ENCODE results near the gene PPM1J. TPM values are rescaled to one million over a fixed set of nuclear protein-coding genes. Genes with fewer than 3 reads are reported as not detected.

Gene PPM1J
- total RNA-seq, 1 donor from 2014 or later: 0.85 TPM

DNA sequence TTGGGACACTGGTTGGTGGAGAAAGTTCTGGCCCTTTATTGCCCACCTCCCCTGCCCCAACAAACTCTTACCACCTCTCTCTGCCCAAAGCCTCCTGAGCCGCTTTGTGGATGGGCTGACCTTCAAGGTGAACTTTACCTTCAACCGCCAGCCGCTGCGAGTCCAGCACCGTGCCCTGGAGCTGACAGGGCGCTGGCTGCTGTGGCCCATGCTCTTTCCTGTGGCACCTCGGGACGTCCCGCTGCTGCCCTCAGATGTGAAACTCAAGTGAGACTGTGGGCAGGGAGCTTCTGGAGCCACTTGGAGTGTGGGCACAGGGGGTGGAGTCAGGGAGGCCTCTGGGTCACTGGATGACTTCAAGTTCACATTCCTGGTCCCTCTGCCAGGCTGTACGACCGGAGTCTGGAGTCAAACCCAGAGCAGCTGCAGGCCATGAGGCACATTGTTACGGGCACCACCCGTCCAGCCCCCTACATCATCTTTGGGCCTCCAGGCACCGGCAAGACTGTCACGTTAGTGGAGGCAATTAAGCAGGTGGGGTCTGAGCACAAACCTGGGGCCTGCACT lies 20.7 kb downstream of the PPM1J start:
- no peak for DNase-seq (ENCODE audit: low spot score)
- H3K36me3 Mint-ChIP-seq (ENCODE audit: low read depth): peaks cover 23% of the 10 kb centered on the region
- H3K9me3 Mint-ChIP-seq (ENCODE audit: low read depth): no peaks in the 10 kb centered on the region
- TF ChIP-seq, protein P1, sequence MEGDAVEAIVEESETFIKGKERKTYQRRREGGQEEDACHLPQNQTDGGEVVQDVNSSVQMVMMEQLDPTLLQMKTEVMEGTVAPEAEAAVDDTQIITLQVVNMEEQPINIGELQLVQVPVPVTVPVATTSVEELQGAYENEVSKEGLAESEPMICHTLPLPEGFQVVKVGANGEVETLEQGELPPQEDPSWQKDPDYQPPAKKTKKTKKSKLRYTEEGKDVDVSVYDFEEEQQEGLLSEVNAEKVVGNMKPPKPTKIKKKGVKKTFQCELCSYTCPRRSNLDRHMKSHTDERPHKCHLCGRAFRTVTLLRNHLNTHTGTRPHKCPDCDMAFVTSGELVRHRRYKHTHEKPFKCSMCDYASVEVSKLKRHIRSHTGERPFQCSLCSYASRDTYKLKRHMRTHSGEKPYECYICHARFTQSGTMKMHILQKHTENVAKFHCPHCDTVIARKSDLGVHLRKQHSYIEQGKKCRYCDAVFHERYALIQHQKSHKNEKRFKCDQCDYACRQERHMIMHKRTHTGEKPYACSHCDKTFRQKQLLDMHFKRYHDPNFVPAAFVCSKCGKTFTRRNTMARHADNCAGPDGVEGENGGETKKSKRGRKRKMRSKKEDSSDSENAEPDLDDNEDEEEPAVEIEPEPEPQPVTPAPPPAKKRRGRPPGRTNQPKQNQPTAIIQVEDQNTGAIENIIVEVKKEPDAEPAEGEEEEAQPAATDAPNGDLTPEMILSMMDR (IDR thresholded peaks at IDR 0.05): no peak
- H3K27me3 Mint-ChIP-seq (ENCODE audit: low read depth): no peaks in the 10 kb centered on the region
- H3K27ac Mint-ChIP-seq (ENCODE audit: unreplicated experiment): no peak overlapping the region
- H3K4me3 Mint-ChIP-seq (ENCODE audit: unreplicated experiment): no peak overlapping the region
- peaks cover 7% of the 10 kb centered on the region for H3K4me1 Mint-ChIP-seq (ENCODE audit: low read depth)

- Mint-ChIP-seq H3K4me1 (ENCODE audit: low read depth) (peaks cover 3% of the 10 kb centered on the region), H3K4me3 (ENCODE audit: unreplicated experiment) (no peak overlapping the region), H3K9me3 (ENCODE audit: low read depth) (no peaks in the 10 kb centered on the region), H3K27ac (ENCODE audit: unreplicated experiment) (no peak overlapping the region), H3K27me3 (ENCODE audit: low read depth) (no peaks in the 10 kb centered on the region), H3K36me3 (ENCODE audit: low read depth) (peaks cover 24% of the 10 kb centered on the region)
- TF ChIP-seq, protein P1 (IDR thresholded peaks at IDR 0.05): no peak
- DNase-seq (ENCODE audit: low spot score): no peak
Measured at GRCh38 chr1:112693821-112694220, 21.3 kb downstream of the PPM1J start.

DNA sequence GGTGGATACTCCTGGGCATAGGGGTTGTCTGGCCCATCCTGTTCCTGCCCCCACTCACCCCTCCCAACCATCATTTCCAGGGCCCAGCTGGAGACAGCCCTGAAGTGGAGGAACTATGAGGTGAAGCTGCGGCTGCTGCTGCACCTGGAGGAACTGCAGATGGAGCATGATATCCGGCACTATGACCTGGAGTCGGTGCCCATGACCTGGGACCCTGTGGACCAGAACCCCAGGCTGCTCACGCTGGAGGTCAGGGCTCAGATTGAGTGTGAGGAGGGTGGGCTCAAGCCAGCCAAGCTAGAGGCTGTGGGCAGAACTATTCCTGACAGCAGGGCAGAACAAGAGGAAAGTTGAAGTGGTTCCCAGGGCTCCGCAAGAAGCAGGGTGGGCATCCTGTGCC lies 22.5 kb downstream of the PPM1J start:
- H3K4me3 Mint-ChIP-seq (ENCODE audit: unreplicated experiment): no peak overlapping the region
- H3K4me1 Mint-ChIP-seq (ENCODE audit: low read depth): no peaks in the 10 kb centered on the region
- H3K27ac Mint-ChIP-seq (ENCODE audit: unreplicated experiment): no peak overlapping the region
- no peaks in the 10 kb centered on the region for H3K9me3 Mint-ChIP-seq (ENCODE audit: low read depth)
- no peaks in the 10 kb centered on the region for H3K27me3 Mint-ChIP-seq (ENCODE audit: low read depth)
- TF ChIP-seq, protein P1 (IDR thresholded peaks at IDR 0.05): no peak
- peaks cover 22% of the 10 kb centered on the region for H3K36me3 Mint-ChIP-seq (ENCODE audit: low read depth)
- no peak for DNase-seq (ENCODE audit: low spot score)

- Mint-ChIP-seq H3K36me3 (ENCODE audit: low read depth) (peaks cover 20% of the 10 kb centered on the region), H3K4me1 (ENCODE audit: low read depth) (no peaks in the 10 kb centered on the region), H3K4me3 (ENCODE audit: unreplicated experiment) (no peak overlapping the region), H3K27me3 (ENCODE audit: low read depth) (no peaks in the 10 kb centered on the region), H3K27ac (ENCODE audit: unreplicated experiment) (no peak overlapping the region), H3K9me3 (ENCODE audit: low read depth) (no peaks in the 10 kb centered on the region)
- TF ChIP-seq, protein P1 (IDR thresholded peaks at IDR 0.05): no peak
- DNase-seq (ENCODE audit: low spot score): no peak
Measured at GRCh38 chr1:112689842-112690237, 25.3 kb downstream of the PPM1J start.

DNA sequence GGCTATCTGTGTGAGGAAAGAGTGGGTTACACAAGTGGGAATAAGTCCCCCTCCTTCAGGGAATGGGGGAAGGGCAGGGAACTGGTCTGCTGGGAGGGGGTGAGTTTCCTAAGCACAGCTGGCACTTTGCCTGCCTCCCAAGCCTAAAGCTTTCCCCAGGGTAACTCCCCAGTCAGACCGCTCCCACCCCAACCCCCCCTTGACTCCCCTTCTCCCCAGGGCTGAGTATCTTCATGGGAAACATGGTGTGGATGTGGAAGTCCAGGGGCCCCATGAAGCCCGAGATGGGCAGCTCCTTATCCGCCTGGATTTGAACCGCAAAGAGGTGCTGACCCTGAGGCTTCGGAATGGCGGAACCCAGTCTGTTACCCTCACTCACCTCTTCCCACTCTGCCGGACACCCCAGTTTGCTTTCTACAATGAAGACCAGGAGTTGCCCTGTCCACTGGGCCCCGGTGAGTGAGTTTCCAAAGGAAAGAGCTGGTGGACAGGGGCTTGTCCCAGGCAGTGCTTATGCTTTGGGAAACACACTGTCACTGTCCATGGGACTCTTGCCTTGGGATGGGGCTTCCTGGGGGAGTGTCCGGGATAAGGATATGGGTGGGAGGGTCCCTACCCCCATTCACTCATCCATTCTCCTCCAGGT lies 25.8 kb downstream of the PPM1J start:
- no peak for DNase-seq (ENCODE audit: low spot score)
- Mint-ChIP-seq H3K36me3 (ENCODE audit: low read depth) (peaks cover 20% of the 10 kb centered on the region), H3K4me1 (ENCODE audit: low read depth) (no peaks in the 10 kb centered on the region), H3K27ac (ENCODE audit: unreplicated experiment) (no peak overlapping the region), H3K9me3 (ENCODE audit: low read depth) (no peaks in the 10 kb centered on the region), H3K27me3 (ENCODE audit: low read depth) (no peaks in the 10 kb centered on the region), H3K4me3 (ENCODE audit: unreplicated experiment) (no peak overlapping the region)
- TF ChIP-seq, protein P1 (IDR thresholded peaks at IDR 0.05): no peak
